Left ventricle myocardium inferior (tissue), 1 donor: ENCODE data around the gene RPL36A. TPM values are rescaled to one million over a fixed set of nuclear protein-coding genes. Genes with fewer than 3 reads are reported as not detected.

Source experiments
- DNase-seq: peaks from one replicate; pipeline ENCODE4 v3.0.0-alpha.2; 2020
- H3K27ac ChIP-seq: fragments of 200-600 bp; replicated peaks from 2 replicates; pipeline ENCODE4 v1.8.0; 2021
- H3K27me3 ChIP-seq: fragments of 200-600 bp; 2 replicates; pipeline ENCODE4 v1.8.0; 2021; ENCODE audit warnings: low read depth
- H3K36me3 ChIP-seq: fragments of 200-600 bp; 2 replicates; pipeline ENCODE4 v1.8.0; 2021
- H3K4me1 ChIP-seq: fragments of 200-600 bp; 2 replicates; pipeline ENCODE4 v1.8.0; 2021
- H3K4me3 ChIP-seq: fragments of 200-600 bp; 2 replicates; pipeline ENCODE4 v1.8.0; 2021; ENCODE audit warnings: mild to moderate bottlenecking, moderate library complexity
- H3K9me3 ChIP-seq: fragments of 200-600 bp; replicated peaks from 2 replicates; pipeline ENCODE4 v1.8.0; 2021
- CTCF ChIP-seq: fragments of 200-600 bp; IDR thresholded peaks from 2 replicates; pipeline ENCODE4 v1.8.0; 2021; ENCODE audit warnings: antibody characterized with exemption, mild to moderate bottlenecking, borderline replicate concordance
- intact Hi-C: fragments of 100-400 bp; cut with micrococcal nuclease; formaldehyde crosslinking; loops from one replicate; pipeline ENCODE4 v1.11.0; 2022
- total RNA-seq: library from RNA; stranded (reverse); fragmentation: NEBNext Ultra II Directional; extraction: Animal tissue kit (Norgen Biotek cat#: 25700); gene quantifications from one replicate; pipeline ENCODE4 v1.2.1, GENCODE V29; 2021
- donor health status: DM: no; HTN: yes; CAD: no; lungs with severe emphysema.

The RPL36A gene
- total RNA-seq, 1 donor from 2014 or later = 86.9 TPM

DNA sequence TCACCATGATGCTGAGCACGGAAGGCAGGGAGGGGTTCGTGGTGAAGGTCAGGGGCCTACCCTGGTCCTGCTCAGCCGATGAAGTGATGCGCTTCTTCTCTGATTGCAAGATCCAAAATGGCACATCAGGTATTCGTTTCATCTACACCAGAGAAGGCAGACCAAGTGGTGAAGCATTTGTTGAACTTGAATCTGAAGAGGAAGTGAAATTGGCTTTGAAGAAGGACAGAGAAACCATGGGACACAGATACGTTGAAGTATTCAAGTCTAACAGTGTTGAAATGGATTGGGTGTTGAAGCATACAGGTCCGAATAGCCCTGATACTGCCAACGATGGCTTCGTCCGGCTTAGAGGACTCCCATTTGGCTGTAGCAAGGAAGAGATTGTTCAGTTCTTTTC is 21.2 kb downstream of the RPL36A start:
- Histone ChIP-seq H3K36me3 (peaks cover 8% of the 10 kb centered on the region), H3K4me1 (peaks cover 53% of the 10 kb centered on the region), H3K27me3 (no peaks in the 10 kb centered on the region), H3K4me3 (no peak overlapping the region), H3K27ac (no peak overlapping the region), H3K9me3 (no peaks in the 10 kb centered on the region)
- intact Hi-C loops = no loop called here
- DNase-seq = no peak
- TF ChIP-seq CTCF = no peak

DNA sequence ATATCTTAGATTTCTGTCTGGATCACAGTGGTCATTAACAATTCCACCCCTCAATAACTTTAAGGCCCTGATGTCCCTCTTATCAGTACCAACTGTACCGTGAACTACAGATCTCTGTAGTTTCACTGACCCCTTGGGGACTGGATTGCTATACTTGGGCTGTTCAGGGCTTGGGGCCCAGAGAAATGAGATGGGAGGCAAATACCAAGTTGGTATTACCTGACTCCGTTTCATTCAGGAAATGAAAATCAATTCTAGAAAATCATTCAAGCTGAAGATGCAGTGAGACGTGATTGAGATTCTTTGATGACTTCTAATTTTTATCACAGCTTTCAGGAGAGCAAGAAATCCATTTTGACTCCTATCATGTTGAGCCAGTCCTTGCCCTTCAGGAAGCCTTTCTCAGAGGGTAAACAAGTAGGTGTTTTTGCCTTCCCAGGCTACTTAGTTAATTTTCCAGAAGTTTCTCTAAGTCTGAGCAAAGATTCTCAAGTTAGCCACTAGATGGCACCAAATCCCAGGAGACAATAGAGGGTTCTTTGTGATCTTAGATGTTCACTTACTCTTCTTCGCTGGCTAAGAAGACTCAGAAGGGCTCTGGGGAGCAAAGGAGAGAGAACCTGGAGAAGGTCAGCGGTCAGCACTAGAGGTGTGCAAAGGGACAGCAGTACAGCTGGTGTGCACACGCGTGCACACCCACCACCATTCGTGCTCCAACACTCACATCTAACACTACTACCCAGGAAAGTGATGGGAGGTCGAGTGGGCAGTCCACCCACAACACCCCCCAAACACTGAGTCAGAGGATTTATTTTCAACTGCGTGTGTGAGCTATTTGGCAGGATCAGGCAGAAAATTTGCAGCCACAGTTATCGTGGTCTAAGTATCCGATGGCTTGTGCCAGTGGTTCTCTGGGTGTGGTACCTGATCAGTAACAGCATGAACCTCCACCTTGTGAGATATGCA is 24.7 kb downstream of the RPL36A start:
- TF ChIP-seq CTCF = peak; percentile 74
- no peak for DNase-seq
- H3K27ac ChIP-seq = peak overlapping the region; percentile 60
- no peaks in the 10 kb centered on the region for H3K9me3 ChIP-seq
- H3K27me3 ChIP-seq = no peaks in the 10 kb centered on the region
- H3K36me3 ChIP-seq = peaks cover 8% of the 10 kb centered on the region
- H3K4me1 ChIP-seq = peaks cover 41% of the 10 kb centered on the region
- H3K4me3 ChIP-seq = no peak overlapping the region
- intact Hi-C loops = no loop called here

DNA sequence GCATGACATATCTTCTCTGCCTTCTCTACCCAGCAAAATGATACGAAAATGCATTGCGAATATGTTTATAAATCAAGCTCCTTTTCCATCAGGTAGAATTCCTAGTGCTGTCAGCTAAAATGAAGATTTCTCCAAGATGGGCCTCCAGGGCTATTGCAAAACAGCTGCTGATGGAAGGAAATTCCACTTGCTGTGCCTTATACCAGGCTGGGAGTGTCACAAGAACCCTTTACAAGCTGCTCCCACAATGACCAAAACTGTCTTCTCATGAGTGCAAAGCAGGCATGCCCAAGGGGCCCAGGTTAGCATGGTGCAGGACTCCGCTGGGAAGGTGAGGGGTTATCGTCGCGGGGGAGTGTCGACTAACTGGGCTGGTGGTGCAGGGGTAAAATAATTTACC is 25.9 kb downstream of the RPL36A start:
- H3K36me3 ChIP-seq = peaks cover 8% of the 10 kb centered on the region
- no peak overlapping the region for H3K4me3 ChIP-seq
- H3K27me3 ChIP-seq = no peaks in the 10 kb centered on the region
- no peak overlapping the region for H3K27ac ChIP-seq
- intact Hi-C loops = no loop called here
- no peak for TF ChIP-seq CTCF
- DNase-seq = no peak
- no peaks in the 10 kb centered on the region for H3K9me3 ChIP-seq
- peaks cover 34% of the 10 kb centered on the region for H3K4me1 ChIP-seq

- intact Hi-C loops = no loop called here
- Histone ChIP-seq H3K36me3 (peaks cover 5% of the 10 kb centered on the region), H3K9me3 (no peaks in the 10 kb centered on the region), H3K27ac (peak overlapping the region; percentile 95), H3K4me1 (peaks cover 30% of the 10 kb centered on the region), H3K27me3 (no peaks in the 10 kb centered on the region), H3K4me3 (no peak overlapping the region)
- no peak for DNase-seq
- TF ChIP-seq CTCF = no peak
These were observed 26.4 kb downstream of the RPL36A start for GRCh38 chrX:101417190-101417589.

DNA sequence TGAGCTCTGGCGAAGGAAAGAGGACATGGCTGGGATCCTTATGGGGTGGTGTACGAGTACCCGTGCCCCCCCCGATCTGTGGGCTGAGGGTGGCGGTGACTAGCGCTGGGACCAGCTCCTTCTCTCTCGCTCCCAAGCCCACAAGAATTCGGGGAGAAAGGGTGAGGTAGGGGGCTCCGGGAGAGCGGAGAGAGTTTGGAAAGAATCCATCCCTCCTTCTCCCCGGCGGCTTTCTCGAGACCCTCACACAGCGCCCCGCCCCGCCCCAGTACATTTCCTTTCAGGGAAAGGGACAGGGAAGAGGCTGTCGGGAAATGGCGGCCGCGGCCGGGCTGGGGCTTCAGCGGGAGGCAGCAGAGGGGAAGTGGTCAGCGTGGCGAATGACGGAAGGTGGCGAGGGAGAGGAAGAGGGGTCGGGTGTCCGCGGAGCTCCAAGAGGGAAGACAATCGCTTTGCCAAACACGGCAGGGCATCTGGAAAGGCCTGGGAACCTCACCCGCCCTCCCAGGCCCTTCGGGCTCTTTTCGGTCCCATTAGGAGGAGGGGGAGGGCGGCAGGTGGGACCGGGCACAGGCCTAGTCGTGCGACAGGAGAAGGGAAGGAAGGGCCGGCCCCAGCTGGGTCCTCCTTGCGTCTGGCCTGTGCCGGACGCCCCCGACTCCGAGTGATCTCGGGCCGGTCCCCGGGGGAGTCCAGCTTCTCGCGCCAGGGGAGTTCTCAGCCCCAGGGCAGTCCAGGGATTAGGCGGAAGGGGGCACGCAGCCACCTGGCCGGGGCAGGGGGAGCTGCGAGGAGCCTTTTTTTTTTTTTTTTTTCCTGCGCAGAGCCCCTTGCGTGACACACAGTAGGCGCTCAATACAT is 27.4 kb downstream of the RPL36A start:
- intact Hi-C loops = no loop called here
- H3K27me3 ChIP-seq = no peaks in the 10 kb centered on the region

More for the DNA sequence above, 27.4 kb downstream of the RPL36A start:
- Histone ChIP-seq H3K4me1 (peaks cover 26% of the 10 kb centered on the region), H3K27ac (peak overlapping the region; percentile 95), H3K4me3 (peak overlapping the region; percentile 76), H3K36me3 (no peaks in the 10 kb centered on the region), H3K9me3 (no peaks in the 10 kb centered on the region)
- peak; percentile 72 for DNase-seq
- TF ChIP-seq CTCF = no peak
